NT2/D1 (cell line): ENCODE measurements around the gene CKMT2.

Source experiments
- YY1 ChIP-seq: IDR thresholded peaks from 2 replicates; pipeline ENCODE4 v1.6.1; 2011; ENCODE audit not compliant: insufficient read length, insufficient read depth
- ZNF274 ChIP-seq: IDR thresholded peaks from 2 replicates; pipeline ENCODE4 v1.6.1; 2011; ENCODE audit warnings: mild to moderate bottlenecking, low read depth, low read length

DNA sequence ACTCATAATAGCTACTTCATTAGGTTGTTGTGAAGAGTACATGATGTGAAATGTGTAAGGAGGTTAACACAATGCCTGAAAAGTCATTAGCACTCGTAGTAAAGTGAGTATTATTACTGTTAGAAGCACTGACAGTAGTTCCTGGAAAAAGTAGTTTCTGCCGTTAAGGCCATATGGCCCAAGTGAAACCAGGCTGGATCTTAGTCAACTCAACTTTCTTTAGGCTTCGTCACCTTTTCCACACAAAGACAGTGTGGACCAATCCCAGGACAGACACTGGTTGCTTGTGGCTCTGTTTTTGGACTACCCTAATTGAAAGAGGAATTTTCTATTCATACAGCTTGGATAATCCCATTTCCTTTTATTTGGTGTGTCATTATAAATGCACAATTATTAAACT is 29.4 kb upstream of the CKMT2 start:
- TF ChIP-seq YY1 (no peak), ZNF274 (no peak)
